Measurements from ENCODE around the gene TMPRSS9.

GRCh38 chr19:2394442-2395292 is 34.6 kb downstream of the TMPRSS9 start:
- TF ChIP-seq, protein P1, sequence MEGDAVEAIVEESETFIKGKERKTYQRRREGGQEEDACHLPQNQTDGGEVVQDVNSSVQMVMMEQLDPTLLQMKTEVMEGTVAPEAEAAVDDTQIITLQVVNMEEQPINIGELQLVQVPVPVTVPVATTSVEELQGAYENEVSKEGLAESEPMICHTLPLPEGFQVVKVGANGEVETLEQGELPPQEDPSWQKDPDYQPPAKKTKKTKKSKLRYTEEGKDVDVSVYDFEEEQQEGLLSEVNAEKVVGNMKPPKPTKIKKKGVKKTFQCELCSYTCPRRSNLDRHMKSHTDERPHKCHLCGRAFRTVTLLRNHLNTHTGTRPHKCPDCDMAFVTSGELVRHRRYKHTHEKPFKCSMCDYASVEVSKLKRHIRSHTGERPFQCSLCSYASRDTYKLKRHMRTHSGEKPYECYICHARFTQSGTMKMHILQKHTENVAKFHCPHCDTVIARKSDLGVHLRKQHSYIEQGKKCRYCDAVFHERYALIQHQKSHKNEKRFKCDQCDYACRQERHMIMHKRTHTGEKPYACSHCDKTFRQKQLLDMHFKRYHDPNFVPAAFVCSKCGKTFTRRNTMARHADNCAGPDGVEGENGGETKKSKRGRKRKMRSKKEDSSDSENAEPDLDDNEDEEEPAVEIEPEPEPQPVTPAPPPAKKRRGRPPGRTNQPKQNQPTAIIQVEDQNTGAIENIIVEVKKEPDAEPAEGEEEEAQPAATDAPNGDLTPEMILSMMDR (IDR thresholded peaks at IDR 0.05): no peak
- no peak for TF ChIP-seq POLR2AphosphoS5 (IDR thresholded peaks at IDR 0.05)
- no peak for TF ChIP-seq POLR2A (IDR thresholded peaks at IDR 0.05)
- TF ChIP-seq EP300 (IDR thresholded peaks at IDR 0.05): no peak
